Left ventricle myocardium inferior (tissue), 1 donor: Measurements from ENCODE around the gene PIEZO2. TPM values are rescaled to one million over a fixed set of nuclear protein-coding genes. Genes with fewer than 3 reads are reported as not detected.

Experiments
- DNase-seq: peaks from one replicate; pipeline ENCODE4 v3.0.0-alpha.2; 2020
- H3K27ac ChIP-seq: fragments of 200-600 bp; replicated peaks from 2 replicates; pipeline ENCODE4 v1.8.0; 2021
- H3K27me3 ChIP-seq: fragments of 200-600 bp; 2 replicates; pipeline ENCODE4 v1.8.0; 2021; ENCODE audit warnings: low read depth
- H3K36me3 ChIP-seq: fragments of 200-600 bp; 2 replicates; pipeline ENCODE4 v1.8.0; 2021
- H3K4me1 ChIP-seq: fragments of 200-600 bp; 2 replicates; pipeline ENCODE4 v1.8.0; 2021
- H3K4me3 ChIP-seq: fragments of 200-600 bp; 2 replicates; pipeline ENCODE4 v1.8.0; 2021; ENCODE audit warnings: mild to moderate bottlenecking, moderate library complexity
- H3K9me3 ChIP-seq: fragments of 200-600 bp; replicated peaks from 2 replicates; pipeline ENCODE4 v1.8.0; 2021
- CTCF ChIP-seq: fragments of 200-600 bp; IDR thresholded peaks from 2 replicates; pipeline ENCODE4 v1.8.0; 2021; ENCODE audit warnings: antibody characterized with exemption, mild to moderate bottlenecking, borderline replicate concordance
- intact Hi-C: fragments of 100-400 bp; cut with micrococcal nuclease; formaldehyde crosslinking; loops from one replicate; pipeline ENCODE4 v1.11.0; 2022
- total RNA-seq: library from RNA; stranded (reverse); fragmentation: NEBNext Ultra II Directional; extraction: Animal tissue kit (Norgen Biotek cat#: 25700); gene quantifications from one replicate; pipeline ENCODE4 v1.2.1, GENCODE V29; 2021
- donor health status: DM: no; HTN: yes; CAD: no; lungs with severe emphysema.

Gene PIEZO2
- total RNA-seq, 1 donor from 2014 or later = 0.33 TPM

- Histone ChIP-seq H3K27me3 (no peaks in the 10 kb centered on the region), H3K36me3 (no peaks in the 10 kb centered on the region), H3K4me3 (no peak overlapping the region), H3K4me1 (peaks cover 14% of the 10 kb centered on the region), H3K27ac (no peak overlapping the region), H3K9me3 (no peaks in the 10 kb centered on the region)
- no peak for DNase-seq
- intact Hi-C loops = no loop called here
- TF ChIP-seq CTCF = no peak
These were observed 307.0 kb downstream of the PIEZO2 start for GRCh38 chr18:10842371-10842770.

GRCh38 chr18:10841203-10841602, 308.2 kb downstream of the PIEZO2 start:
- Histone ChIP-seq H3K9me3 (no peaks in the 10 kb centered on the region), H3K27me3 (no peaks in the 10 kb centered on the region), H3K27ac (no peak overlapping the region), H3K4me3 (no peak overlapping the region), H3K36me3 (no peaks in the 10 kb centered on the region), H3K4me1 (peaks cover 14% of the 10 kb centered on the region)
- DNase-seq = no peak
- TF ChIP-seq CTCF = no peak
- intact Hi-C loops = no loop called here

GRCh38 chr18:10840743-10841142, 308.6 kb downstream of the PIEZO2 start:
- no peak for TF ChIP-seq CTCF
- Histone ChIP-seq H3K27ac (no peak overlapping the region), H3K9me3 (no peaks in the 10 kb centered on the region), H3K36me3 (no peaks in the 10 kb centered on the region), H3K27me3 (no peaks in the 10 kb centered on the region), H3K4me3 (no peak overlapping the region), H3K4me1 (peaks cover 14% of the 10 kb centered on the region)
- DNase-seq = no peak
- intact Hi-C loops = no loop called here

- no peak overlapping the region for H3K27ac ChIP-seq
- no peak for DNase-seq
- no peaks in the 10 kb centered on the region for H3K36me3 ChIP-seq
- H3K27me3 ChIP-seq = no peaks in the 10 kb centered on the region
- intact Hi-C loops = no loop called here
- TF ChIP-seq CTCF = no peak
- H3K9me3 ChIP-seq = no peaks in the 10 kb centered on the region
- peaks cover 14% of the 10 kb centered on the region for H3K4me1 ChIP-seq
- H3K4me3 ChIP-seq = no peak overlapping the region
These were observed 309.9 kb downstream of the PIEZO2 start for GRCh38 chr18:10839421-10839820.

- no peak for DNase-seq
- no peaks in the 10 kb centered on the region for H3K36me3 ChIP-seq
- no peak overlapping the region for H3K4me3 ChIP-seq
- peaks cover 14% of the 10 kb centered on the region for H3K4me1 ChIP-seq
- no peaks in the 10 kb centered on the region for H3K9me3 ChIP-seq
- no peak for TF ChIP-seq CTCF
- no peak overlapping the region for H3K27ac ChIP-seq
- no peaks in the 10 kb centered on the region for H3K27me3 ChIP-seq
- intact Hi-C loops = no loop called here
These were observed 310.8 kb downstream of the PIEZO2 start for GRCh38 chr18:10838553-10838952.
